LHCN-M2 (cell line): ENCODE measurements around the gene KCNS1. TPM values are rescaled to one million over a fixed set of nuclear protein-coding genes. Genes with fewer than 3 reads are reported as not detected.

Experiments
- DNase-seq: peaks from one replicate; pipeline ENCODE4 v3.0.0-alpha.2; 2012; ENCODE audit warnings: low read depth
- total RNA-seq: library from RNA; depleted of rRNA; stranded (reverse); fragments of >200 nt; gene quantifications from 2 replicates; pipeline ENCODE4 v1.2.3, GENCODE V29; 2014; rRNA removed

Gene KCNS1
- total RNA-seq, 1 experiment from 2014 or later = not detected

- no peak for DNase-seq
Measured at GRCh38 chr20:45051204-45052060, 49.5 kb downstream of the KCNS1 start.

GRCh38 chr20:45049904-45050471, 50.9 kb downstream of the KCNS1 start:
- DNase-seq = no peak

- no peak for DNase-seq
Measured at GRCh38 chr20:45049438-45049837, 51.5 kb downstream of the KCNS1 start.

GRCh38 chr20:45047581-45048119, 53.3 kb downstream of the KCNS1 start:
- DNase-seq = no peak

GRCh38 chr20:45044601-45045000, 56.3 kb downstream of the KCNS1 start:
- no peak for DNase-seq

DNA sequence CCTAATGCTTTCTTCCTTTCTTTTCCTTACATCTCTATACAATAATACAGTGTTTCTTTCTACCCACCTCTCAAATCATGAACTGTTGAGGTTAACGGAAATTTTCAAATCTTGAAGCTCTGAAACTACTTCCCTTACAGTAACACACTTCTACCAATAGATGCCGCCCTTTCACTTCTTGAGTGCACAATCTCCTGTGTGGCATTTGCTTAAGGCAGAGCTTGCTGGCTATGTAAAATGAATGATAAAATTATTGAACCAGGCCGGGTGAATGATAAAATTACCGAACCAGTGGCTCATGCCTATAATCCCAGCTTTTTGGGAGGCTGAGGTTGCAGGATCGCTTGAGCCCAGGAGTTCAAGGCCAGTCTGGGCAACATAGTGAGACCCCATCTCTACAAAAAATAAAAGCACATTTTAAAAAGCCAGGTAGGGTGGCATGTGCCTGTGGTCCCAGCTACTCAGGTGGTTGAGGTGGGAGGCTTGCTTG, 56.8 kb downstream of the KCNS1 start:
- DNase-seq = peak; percentile 83

DNA sequence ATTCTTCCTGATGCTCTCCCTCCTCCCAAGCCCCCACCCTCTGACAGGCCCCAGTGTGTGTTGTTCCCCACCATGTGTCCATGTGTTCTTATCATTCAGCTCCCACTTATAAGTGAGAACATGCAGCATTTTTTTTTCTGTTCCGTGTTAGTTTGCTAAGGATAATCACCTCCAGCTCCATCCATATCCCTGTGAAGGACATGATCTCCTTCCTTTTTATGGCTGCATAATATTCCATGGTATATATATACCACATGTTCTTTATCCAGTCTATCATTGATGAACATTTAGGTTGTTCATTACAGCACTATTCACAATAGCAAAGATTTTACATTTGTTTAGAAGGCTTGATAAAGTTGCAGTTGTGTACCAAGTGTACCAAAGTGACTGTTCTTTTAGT, 57.9 kb downstream of the KCNS1 start:
- DNase-seq = no peak

Other genes starting within 250 kb of the KCNS1 start
- 82.3 and 95.3 TPM in 2 replicates for gene YWHAB, start 215.4 kb downstream of the KCNS1 start, total RNA-seq
- gene PABPC1L, start 191.1 kb downstream of the KCNS1 start, total RNA-seq = 7.4 and 11.1 TPM in 2 replicates
- 59.3 and 61.7 TPM in 2 replicates for gene TOMM34, start 140.7 kb downstream of the KCNS1 start, total RNA-seq
- 18.2 and 22.3 TPM in 2 replicates for gene STK4, start 134.6 kb downstream of the KCNS1 start, total RNA-seq
- gene WFDC5, start 14.0 kb upstream of the KCNS1 start, total RNA-seq = not detected in 2 replicates
- not detected in 2 replicates for gene WFDC12, start 23.3 kb upstream of the KCNS1 start, total RNA-seq
- gene PI3, start 73.8 kb upstream of the KCNS1 start, total RNA-seq = not detected in 2 replicates
- not detected in 2 replicates for gene SEMG1, start 105.9 kb upstream of the KCNS1 start, total RNA-seq
- gene SEMG2, start 120.2 kb upstream of the KCNS1 start, total RNA-seq = not detected in 2 replicates
- not detected in 2 replicates for gene SLPI, start 153.4 kb upstream of the KCNS1 start, total RNA-seq
- gene RBPJL, start 205.7 kb upstream of the KCNS1 start, total RNA-seq = not detected in 2 replicates
- gene MATN4, start 207.2 kb upstream of the KCNS1 start, total RNA-seq = 0.23 TPM in 1 of 2 replicates, not detected in the other
- 102 and 126 TPM in 2 replicates for gene SDC4, start 247.3 kb upstream of the KCNS1 start, total RNA-seq